Gastrocnemius medialis (tissue), 4 donors: ENCODE measurements around the gene USP24. TPM values are rescaled to one million over a fixed set of nuclear protein-coding genes. Genes with fewer than 3 reads are reported as not detected.

Source experiments
- ATAC-seq, 2 donors: fragments of 150-250 bp; one replicate each; pipeline ENCODE4 v1.9.1; 2016
- DNase-seq, 2 donors: peaks; one replicate each; pipeline ENCODE4 v3.0.0-alpha.2; 2019
- H3K27ac ChIP-seq, 4 donors: fragments of 200-600 bp; sonication (generic); 1 replicate in 1 of 4; 2 replicates in 3 of 4; pipeline ENCODE4 v1.5.1; 2016 to 2018; ENCODE audit warnings: mild to moderate bottlenecking in 2 of 4, moderate library complexity in 1 of 4
- H3K27me3 ChIP-seq, 3 donors: fragments of 200-600 bp; sonication (generic) in 2 of 3; 1 replicate in 1 of 3; 2 replicates in 2 of 3; pipeline versions ENCODE4 v1.5.1 to v1.6.0; 2016 to 2019; ENCODE audit warnings: mild to moderate bottlenecking in 1 of 3, moderate library complexity in 1 of 3
- H3K36me3 ChIP-seq, 2 donors: fragments of 200-600 bp; sonication (generic) in 1 of 2; one replicate each; pipeline ENCODE4 v1.5.1; 2017 to 2018
- H3K4me1 ChIP-seq, 2 donors: fragments of 200-600 bp; sonication (generic) in 1 of 2; one replicate each; pipeline ENCODE4 v1.5.1; 2016 to 2017; ENCODE audit warnings: mild to moderate bottlenecking in 2 of 2
- H3K4me3 ChIP-seq, 4 donors: fragments of 200-600 bp; sonication (generic) in 3 of 4; 1 replicate in 1 of 4; 2 replicates in 3 of 4; pipeline ENCODE4 v1.5.1; 2016 to 2019; ENCODE audit warnings: mild to moderate bottlenecking in 2 of 4
- H3K9me3 ChIP-seq, 3 donors: fragments of 200-600 bp; sonication (generic) in 2 of 3; 1 replicate in 1 of 3; 2 replicates in 2 of 3; pipeline ENCODE4 v1.5.1; 2016 to 2019
- POLR2A ChIP-seq, 2 donors: fragments of 450-650 bp; IDR thresholded peaks; one replicate each; pipeline ENCODE4 v1.6.1; 2017; ENCODE audit warnings: antibody characterized with exemption in 2 of 2, mild to moderate bottlenecking in 2 of 2, moderate library complexity in 2 of 2
- in situ Hi-C, 4 donors: fragments of 200-750 bp; cut with MboI; loops; one replicate each; pipeline versions ENCODE4 v1.15.0 to v1.8.0; 2017; ENCODE audit warnings: low sequenced_read_pairs in 4 of 4
- intact Hi-C: fragments of 100-400 bp; cut with DNase I; formaldehyde crosslinking; loops from one replicate; pipeline ENCODE4 v1.15.1; 2023; ENCODE audit warnings: low total_unique reads
- total RNA-seq, 4 donors: library from RNA; depleted of rRNA; stranded (reverse); fragments of >200 nt; gene quantifications; one replicate each; pipeline versions ENCODE4 v1.1.0 to v1.2.3, GENCODE V29; 2016
- TF ChIP-seq, protein P1 (sequence below), 5 experiments: fragments of 450-650 bp in 3 of 5; fragments of 200-600 bp in 2 of 5; sonication (generic) in 2 of 5; IDR thresholded peaks in 4 of 5; conservative IDR thresholded peaks in 1 of 5; 1 replicate in 4 of 5; 2 replicates in 1 of 5; pipeline ENCODE4 v1.5.1; 2016 to 2019; ENCODE audit warnings: antibody characterized with exemption in 5 of 5, mild to moderate bottlenecking in 3 of 5, moderate library complexity in 3 of 5

Gene USP24
- total RNA-seq, 4 donors from 2014 or later: 77.3 to 102 (median 90.8) TPM

DNA sequence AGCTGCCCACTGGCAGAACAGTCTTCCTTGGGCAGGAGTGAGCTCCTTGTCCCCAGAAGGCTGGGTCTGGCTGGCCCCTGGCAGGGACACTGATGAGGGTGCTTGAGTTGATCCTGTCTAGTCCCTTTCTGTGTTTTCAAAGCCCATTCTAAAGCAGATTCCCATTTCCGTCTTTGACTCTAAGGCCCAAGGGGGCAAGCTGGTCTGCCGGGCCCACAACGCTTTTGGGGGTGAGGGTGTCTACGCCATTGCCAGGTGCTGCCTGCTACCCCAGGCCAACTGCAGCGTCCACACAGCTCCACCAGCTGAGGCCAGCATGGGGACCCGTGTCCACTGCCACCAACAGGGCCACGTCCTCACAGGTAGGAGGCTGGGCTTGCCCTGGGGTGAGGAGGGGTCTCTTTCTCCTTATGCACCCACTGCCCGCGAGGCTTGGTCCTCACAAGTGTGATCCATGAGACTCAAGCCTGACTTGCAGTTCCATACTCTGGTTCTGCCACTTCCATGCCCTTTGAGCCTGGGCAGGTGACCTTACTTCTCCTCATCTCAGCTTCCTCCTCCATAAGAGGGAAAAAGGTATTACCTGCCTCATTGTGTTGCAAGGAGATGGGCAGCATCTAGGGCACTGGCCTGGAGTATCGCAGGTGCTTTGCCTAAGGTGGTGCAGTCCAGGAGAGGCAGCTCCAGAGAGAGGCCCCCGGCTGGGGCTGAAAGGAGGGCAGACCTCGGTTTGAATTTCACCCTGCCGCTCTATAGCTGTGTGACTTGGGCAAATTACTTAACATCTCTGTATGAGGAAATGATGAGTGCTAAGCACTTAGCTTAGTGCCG, 155.6 kb downstream of the USP24 start:
- ATAC-seq: no peak
- H3K36me3 ChIP-seq: no peaks in the 10 kb centered on the region
- no peak overlapping the region for H3K27ac ChIP-seq
- H3K4me3 ChIP-seq: no peak overlapping the region
- no peaks in the 10 kb centered on the region for H3K9me3 ChIP-seq
- intact Hi-C loops: no loop called here
- TF ChIP-seq, protein P1, sequence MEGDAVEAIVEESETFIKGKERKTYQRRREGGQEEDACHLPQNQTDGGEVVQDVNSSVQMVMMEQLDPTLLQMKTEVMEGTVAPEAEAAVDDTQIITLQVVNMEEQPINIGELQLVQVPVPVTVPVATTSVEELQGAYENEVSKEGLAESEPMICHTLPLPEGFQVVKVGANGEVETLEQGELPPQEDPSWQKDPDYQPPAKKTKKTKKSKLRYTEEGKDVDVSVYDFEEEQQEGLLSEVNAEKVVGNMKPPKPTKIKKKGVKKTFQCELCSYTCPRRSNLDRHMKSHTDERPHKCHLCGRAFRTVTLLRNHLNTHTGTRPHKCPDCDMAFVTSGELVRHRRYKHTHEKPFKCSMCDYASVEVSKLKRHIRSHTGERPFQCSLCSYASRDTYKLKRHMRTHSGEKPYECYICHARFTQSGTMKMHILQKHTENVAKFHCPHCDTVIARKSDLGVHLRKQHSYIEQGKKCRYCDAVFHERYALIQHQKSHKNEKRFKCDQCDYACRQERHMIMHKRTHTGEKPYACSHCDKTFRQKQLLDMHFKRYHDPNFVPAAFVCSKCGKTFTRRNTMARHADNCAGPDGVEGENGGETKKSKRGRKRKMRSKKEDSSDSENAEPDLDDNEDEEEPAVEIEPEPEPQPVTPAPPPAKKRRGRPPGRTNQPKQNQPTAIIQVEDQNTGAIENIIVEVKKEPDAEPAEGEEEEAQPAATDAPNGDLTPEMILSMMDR (IDR thresholded peaks at IDR 0.05 in 4 of 5, conservative IDR thresholded peaks at IDR 0.05 in 1 of 5): no peak
- no peak for TF ChIP-seq POLR2A (IDR thresholded peaks at IDR 0.05)
- no peaks in the 10 kb centered on the region for H3K27me3 ChIP-seq
- peaks cover 13 to 16% of the 10 kb centered on the region in 2 donors for H3K4me1 ChIP-seq
- in situ Hi-C loops: no loop called here
- DNase-seq: no peak

DNA sequence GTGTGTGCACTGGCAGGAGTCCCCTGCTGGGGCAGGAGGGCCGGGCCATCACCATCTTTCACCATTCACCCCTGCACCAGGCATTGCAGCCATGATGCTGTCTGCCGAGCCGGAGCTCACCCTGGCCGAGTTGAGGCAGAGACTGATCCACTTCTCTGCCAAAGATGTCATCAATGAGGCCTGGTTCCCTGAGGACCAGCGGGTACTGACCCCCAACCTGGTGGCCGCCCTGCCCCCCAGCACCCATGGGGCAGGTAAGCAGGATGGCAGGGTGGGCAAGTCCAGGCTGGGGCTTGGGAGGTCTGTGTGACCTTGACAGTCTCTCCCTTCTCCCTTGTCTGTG, 157.2 kb downstream of the USP24 start:
- DNase-seq: no peak
- in situ Hi-C loops: no loop called here

DNA sequence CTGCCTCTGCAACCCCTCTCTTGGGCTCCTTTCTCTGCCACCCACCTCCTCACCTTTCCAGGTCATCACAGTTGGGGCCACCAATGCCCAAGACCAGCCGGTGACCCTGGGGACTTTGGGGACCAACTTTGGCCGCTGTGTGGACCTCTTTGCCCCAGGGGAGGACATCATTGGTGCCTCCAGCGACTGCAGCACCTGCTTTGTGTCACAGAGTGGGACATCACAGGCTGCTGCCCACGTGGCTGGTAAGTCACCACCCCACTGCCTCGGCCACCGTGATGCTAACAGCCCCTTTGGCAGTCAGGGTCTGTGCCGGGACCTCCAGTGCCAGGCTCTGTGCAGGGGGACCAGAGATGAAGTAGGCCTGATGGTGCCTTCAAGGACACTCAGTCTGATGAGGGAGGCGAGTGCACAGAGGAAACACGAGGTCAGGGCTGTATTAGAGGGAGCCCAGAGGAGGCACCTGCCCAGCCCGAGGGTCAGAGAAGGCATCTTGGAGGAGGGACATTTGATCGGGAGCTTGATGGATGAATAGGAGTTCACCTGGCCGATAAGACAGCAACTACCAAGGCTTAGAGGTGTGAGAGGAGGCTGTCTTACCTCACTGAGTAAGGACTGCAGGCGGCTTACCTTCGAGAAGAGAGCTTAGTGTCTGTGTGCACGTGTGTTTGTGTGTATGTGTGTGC, 157.8 kb downstream of the USP24 start:
- Histone ChIP-seq H3K27me3 (no peaks in the 10 kb centered on the region), H3K4me3 (no peak overlapping the region), H3K27ac (no peak overlapping the region), H3K36me3 (no peaks in the 10 kb centered on the region), H3K4me1 (peaks cover 17 to 21% of the 10 kb centered on the region in 2 donors), H3K9me3 (no peaks in the 10 kb centered on the region)
- intact Hi-C loops (no loop called here), in situ Hi-C loops (no loop called here)
- no peak for ATAC-seq
- no peak for TF ChIP-seq POLR2A (IDR thresholded peaks at IDR 0.05)
- TF ChIP-seq, protein P1 (IDR thresholded peaks at IDR 0.05 in 4 of 5, conservative IDR thresholded peaks at IDR 0.05 in 1 of 5): no peak
- no peak for DNase-seq

More for the DNA sequence above, 157.2 kb downstream of the USP24 start:
- Histone ChIP-seq H3K4me3 (no peak overlapping the region), H3K4me1 (peaks cover 14 to 21% of the 10 kb centered on the region in 2 donors), H3K27me3 (no peaks in the 10 kb centered on the region), H3K27ac (no peak overlapping the region), H3K36me3 (no peaks in the 10 kb centered on the region), H3K9me3 (no peaks in the 10 kb centered on the region)
- intact Hi-C loops: no loop called here
- no peak for ATAC-seq
- no peak for TF ChIP-seq POLR2A (IDR thresholded peaks at IDR 0.05)
- TF ChIP-seq, protein P1 (IDR thresholded peaks at IDR 0.05 in 4 of 5, conservative IDR thresholded peaks at IDR 0.05 in 1 of 5): no peak

DNA sequence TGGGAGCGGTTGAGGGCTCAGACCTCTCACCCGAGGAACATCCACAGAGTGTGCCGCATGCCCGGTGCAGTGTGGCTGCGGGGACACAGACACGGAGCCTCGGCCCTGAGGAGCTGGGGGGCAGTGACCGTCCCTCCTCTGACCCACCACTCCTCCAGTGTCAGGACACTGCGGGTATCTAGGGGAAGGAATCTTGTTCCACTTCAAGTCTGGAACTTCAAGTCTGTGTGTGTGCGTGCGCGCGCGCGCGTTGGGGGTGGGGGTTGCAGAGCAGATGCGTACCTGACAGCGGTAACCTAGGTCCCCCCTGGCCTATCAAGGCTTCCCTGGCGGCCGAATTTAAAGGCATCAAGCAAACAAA, 158.6 kb downstream of the USP24 start:
- DNase-seq (no peak), ATAC-seq (no peak)
- H3K36me3 ChIP-seq: no peaks in the 10 kb centered on the region
- intact Hi-C loops: no loop called here
- in situ Hi-C loops: no loop called here
- no peak overlapping the region for H3K4me3 ChIP-seq
- no peaks in the 10 kb centered on the region for H3K9me3 ChIP-seq
- H3K27ac ChIP-seq: no peak overlapping the region
- peaks cover 17 to 21% of the 10 kb centered on the region in 2 donors for H3K4me1 ChIP-seq
- TF ChIP-seq, protein P1 (IDR thresholded peaks at IDR 0.05 in 4 of 5, conservative IDR thresholded peaks at IDR 0.05 in 1 of 5): no peak
- TF ChIP-seq POLR2A (IDR thresholded peaks at IDR 0.05): no peak
- no peaks in the 10 kb centered on the region for H3K27me3 ChIP-seq
